Neural cell (in vitro differentiated cells): ENCODE measurements around the gene BICD1.

ENCODE experiments used
- CTCF ChIP-seq: fragments of 450-650 bp; IDR thresholded peaks from 2 replicates; pipeline ENCODE4 v1.5.1; 2014; ENCODE audit warnings: antibody characterized with exemption, mild to moderate bottlenecking, moderate library complexity; ENCODE audit not compliant: poor library complexity, severe bottlenecking
- EP300 ChIP-seq: fragments of 450-650 bp; conservative IDR thresholded peaks from 2 replicates; pipeline ENCODE4 v1.6.1; 2014; ENCODE audit warnings: antibody characterized with exemption, mild to moderate bottlenecking, moderate library complexity; ENCODE audit not compliant: poor library complexity, severe bottlenecking
- EZH2 ChIP-seq: fragments of 200-600, 300-800 bp; shearing (Covaris generic), sonication (generic); IDR thresholded peaks from 2 replicates; pipeline ENCODE4 v1.6.1; 2014; ENCODE audit warnings: antibody characterized with exemption, low read length, borderline replicate concordance, mild to moderate bottlenecking; ENCODE audit not compliant: insufficient read depth, poor library complexity, severe bottlenecking

- TF ChIP-seq EP300 (peak; percentile 13), EZH2 (no peak), CTCF (no peak)
Measured at GRCh38 chr12:32266756-32267155, 160.1 kb downstream of the BICD1 start.
